H9 (cell line): ENCODE measurements around the gene FHOD1. TPM values are rescaled to one million over a fixed set of nuclear protein-coding genes. Genes with fewer than 3 reads are reported as not detected.

Experiments used
- DNase-seq: peaks from one replicate; pipeline ENCODE4 v3.0.0-alpha.2; 2017
- H2AFZ ChIP-seq: one replicate; pipeline ENCODE4 v1.6.1; 2013; ENCODE audit warnings: mild to moderate bottlenecking, low read length, control low read depth, moderate library complexity
- H2AK5ac ChIP-seq: 2 replicates; pipeline ENCODE4 v1.6.1; 2013; ENCODE audit warnings: low read length, control low read depth, mixed read lengths; ENCODE audit not compliant: insufficient read length
- H2BK120ac ChIP-seq: one replicate; pipeline ENCODE4 v1.6.1; 2013; ENCODE audit warnings: low read depth, mild to moderate bottlenecking, low read length, control low read depth, inconsistent platforms; ENCODE audit not compliant: poor library complexity, severe bottlenecking
- H2BK12ac ChIP-seq: 2 replicates; pipeline ENCODE4 v1.6.1; 2013; ENCODE audit warnings: low read length, control low read depth, mixed read lengths, low read depth; ENCODE audit not compliant: insufficient read length
- H2BK15ac ChIP-seq: 2 replicates; pipeline ENCODE4 v1.6.1; 2013; ENCODE audit warnings: low read depth, low read length, control low read depth
- H2BK20ac ChIP-seq: one replicate; pipeline ENCODE4 v1.6.1; 2013; ENCODE audit warnings: low read depth, mild to moderate bottlenecking, low read length, control low read depth, inconsistent platforms; ENCODE audit not compliant: poor library complexity, severe bottlenecking
- H2BK5ac ChIP-seq: 2 replicates; pipeline ENCODE4 v1.6.1; 2013; ENCODE audit warnings: low read length, control low read depth, mixed read lengths; ENCODE audit not compliant: insufficient read length
- H3K14ac ChIP-seq: 2 replicates; pipeline ENCODE4 v1.6.1; 2013; ENCODE audit warnings: low read length, control low read depth; ENCODE audit not compliant: insufficient read depth
- H3K18ac ChIP-seq: 2 replicates; pipeline ENCODE4 v1.6.1; 2013; ENCODE audit warnings: low read depth, mild to moderate bottlenecking, mixed read lengths, low read length, control low read depth; ENCODE audit not compliant: insufficient read length
- H3K23ac ChIP-seq: 2 replicates; pipeline ENCODE4 v1.6.1; 2013; ENCODE audit warnings: low read length, control low read depth, mixed read lengths, low read depth; ENCODE audit not compliant: insufficient read length
- H3K23me2 ChIP-seq: 2 replicates; pipeline ENCODE4 v1.6.1; 2013; ENCODE audit warnings: low read depth, mild to moderate bottlenecking, mixed read lengths, low read length, control low read depth; ENCODE audit not compliant: insufficient read length, poor library complexity, severe bottlenecking
- H3K27ac ChIP-seq: 2 replicates; pipeline ENCODE4 v1.5.1; 2013; ENCODE audit warnings: low read length, control low read depth, mixed read lengths, low read depth; ENCODE audit not compliant: insufficient read length
- H3K27me3 ChIP-seq: 2 replicates; pipeline ENCODE4 v1.6.1; 2013; ENCODE audit warnings: low read length, control low read depth, inconsistent platforms; ENCODE audit not compliant: insufficient read depth
- H3K4ac ChIP-seq: 2 replicates; pipeline ENCODE4 v1.6.1; 2013; ENCODE audit warnings: low read depth, mild to moderate bottlenecking, control low read depth, inconsistent platforms, low read length, moderate library complexity
- H3K4me1 ChIP-seq: 2 replicates; pipeline ENCODE4 v1.6.1; 2013; ENCODE audit warnings: low read length, control low read depth, inconsistent platforms; ENCODE audit not compliant: insufficient read depth
- H3K4me2 ChIP-seq: 2 replicates; pipeline ENCODE4 v1.6.1; 2013; ENCODE audit warnings: low read length, control low read depth, mixed read lengths; ENCODE audit not compliant: insufficient read length, insufficient read depth
- H3K56ac ChIP-seq: 2 replicates; pipeline ENCODE4 v1.6.1; 2013; ENCODE audit warnings: low read depth, mild to moderate bottlenecking, mixed read lengths, low read length, control low read depth; ENCODE audit not compliant: insufficient read length
- H3K79me1 ChIP-seq: 2 replicates; pipeline ENCODE4 v1.6.1; 2013; ENCODE audit warnings: low read depth, mild to moderate bottlenecking, moderate library complexity, low read length, control low read depth, inconsistent platforms; ENCODE audit not compliant: insufficient read depth, poor library complexity, severe bottlenecking
- H3K79me2 ChIP-seq: 2 replicates; pipeline ENCODE4 v1.6.1; 2013; ENCODE audit warnings: low read length, control low read depth, inconsistent platforms; ENCODE audit not compliant: insufficient read depth
- H3K9ac ChIP-seq: 2 replicates; pipeline ENCODE4 v1.6.1; 2013; ENCODE audit warnings: low read length, control low read depth, mixed read lengths; ENCODE audit not compliant: insufficient read length; ENCODE audit errors: extremely low read depth
- H3K9me3 ChIP-seq: one replicate; pipeline ENCODE4 v1.6.1; 2013; ENCODE audit warnings: low read depth, low read length, inconsistent platforms; ENCODE audit not compliant: control insufficient read depth
- H3T11ph ChIP-seq: one replicate; pipeline ENCODE4 v1.6.1; 2013; ENCODE audit warnings: mild to moderate bottlenecking, low read length, control low read depth, inconsistent platforms
- H4K20me1 ChIP-seq: one replicate; pipeline ENCODE4 v1.6.1; 2013; ENCODE audit not compliant: control insufficient read depth, insufficient read length, insufficient read depth
- H4K5ac ChIP-seq: 2 replicates; pipeline ENCODE4 v1.6.1; 2013; ENCODE audit warnings: low read depth, mild to moderate bottlenecking, mixed read lengths, low read length, control low read depth; ENCODE audit not compliant: insufficient read length
- H4K8ac ChIP-seq: replicated peaks from 2 replicates; pipeline ENCODE4 v1.6.1; 2013; ENCODE audit warnings: low read length, control low read depth, mixed read lengths, low read depth; ENCODE audit not compliant: insufficient read length
- H4K91ac ChIP-seq: 2 replicates; pipeline ENCODE4 v1.6.1; 2013; ENCODE audit warnings: low read depth, mild to moderate bottlenecking, moderate library complexity, mixed read lengths, low read length, control low read depth; ENCODE audit not compliant: insufficient read length
- H3K27ac Mint-ChIP-seq, 3 experiments: 2 replicates in 2 of 3; 3 replicates in 1 of 3; pipeline ENCODE4 v1.8.0; 2020 to 2021; ENCODE audit warnings: mixed read lengths in 3 of 3, mild to moderate bottlenecking in 1 of 3, moderate library complexity in 1 of 3
- H3K27me3 Mint-ChIP-seq: 2 replicates; pipeline ENCODE4 v1.8.0; 2021; ENCODE audit warnings: low read depth, mild to moderate bottlenecking, moderate library complexity, mixed read lengths
- H3K36me3 Mint-ChIP-seq, 3 experiments: 2 replicates in 2 of 3; 3 replicates in 1 of 3; pipeline ENCODE4 v1.8.0; 2020 to 2021; ENCODE audit warnings: low read depth in 3 of 3, mixed read lengths in 3 of 3; ENCODE audit not compliant: insufficient read depth in 1 of 3
- H3K4me1 Mint-ChIP-seq, 2 experiments: 2 replicates each; pipeline ENCODE4 v1.8.0; 2020; ENCODE audit warnings: mixed read lengths in 2 of 2
- H3K4me3 Mint-ChIP-seq, 2 experiments: 2 replicates in 1 of 2; 3 replicates in 1 of 2; pipeline ENCODE4 v1.8.0; 2020 to 2021; ENCODE audit warnings: mild to moderate bottlenecking in 2 of 2, mixed read lengths in 2 of 2, moderate library complexity in 1 of 2
- H3K9me3 Mint-ChIP-seq, 2 experiments: 2 replicates in 1 of 2; 3 replicates in 1 of 2; pipeline ENCODE4 v1.8.0; 2020; ENCODE audit warnings: mild to moderate bottlenecking in 2 of 2, mixed read lengths in 2 of 2, moderate library complexity in 1 of 2
- WGBS: extraction: QIAGEN DNeasy Blood & Tissue Kit; methylation state at CpG from one replicate; pipeline ENCODE4 v1.1.7; 2013; ENCODE audit warnings: missing lambda C conversion rate, low lambda C conversion rate, mixed read lengths; ENCODE audit not compliant: insufficient read length; ENCODE audit errors: extremely low coverage; 5-methylcytosine and 5-hydroxymethylcytosine counted together
- total RNA-seq: library from RNA; stranded (reverse); gene quantifications from 2 replicates; pipeline ENCODE4 v1.2.1, GENCODE V29; 2021
- TF ChIP-seq, protein P1 (sequence below): fragments of 200-600 bp; sonication (generic); conservative IDR thresholded peaks from 3 replicates; pipeline ENCODE4 v1.8.0; 2021; ENCODE audit warnings: antibody characterized with exemption, mild to moderate bottlenecking

FHOD1 gene
- total RNA-seq, 1 experiment from 2014 or later: 67.0 TPM

DNA sequence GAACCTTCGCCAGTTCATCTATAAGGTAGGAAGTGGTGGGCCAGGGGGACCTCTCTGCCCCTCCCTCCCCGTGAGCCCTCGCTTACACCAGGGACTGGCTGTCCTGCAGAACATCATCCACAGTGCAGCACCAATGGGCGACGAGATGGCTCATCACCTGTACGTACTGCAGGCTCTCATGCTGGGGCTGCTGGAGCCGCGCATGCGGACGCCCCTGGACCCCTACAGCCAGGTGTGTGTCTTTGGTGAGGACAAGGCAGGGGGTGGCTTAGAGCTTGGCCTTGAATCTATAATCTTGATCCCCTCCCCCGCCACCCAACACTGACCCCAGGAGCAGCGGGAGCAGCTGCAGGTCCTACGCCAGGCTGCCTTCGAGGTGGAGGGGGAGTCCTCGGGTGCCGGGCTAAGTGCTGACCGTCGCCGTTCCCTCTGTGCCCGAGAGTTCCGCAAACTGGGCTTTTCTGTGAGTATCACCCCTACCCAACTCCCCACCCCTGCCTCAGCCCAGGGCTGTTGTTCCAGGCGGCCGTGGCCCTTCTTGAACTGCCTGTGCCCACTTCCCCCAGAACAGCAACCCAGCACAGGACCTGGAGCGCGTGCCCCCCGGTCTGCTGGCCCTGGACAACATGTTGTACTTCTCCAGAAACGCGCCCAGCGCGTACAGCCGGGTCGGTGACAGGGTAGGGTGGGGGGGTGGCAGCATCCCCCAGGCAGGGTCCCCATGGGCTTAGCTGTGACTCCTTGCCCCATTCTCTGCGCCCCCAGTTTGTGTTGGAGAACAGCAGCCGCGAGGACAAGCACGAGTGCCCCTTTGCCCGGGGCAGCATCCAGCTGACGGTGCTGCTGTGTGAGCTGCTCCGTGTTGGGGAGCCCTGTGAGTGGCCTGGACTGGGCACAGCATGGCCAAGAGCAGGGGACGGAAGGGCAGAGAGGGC is 45.6 kb downstream of the FHOD1 start:
- Histone ChIP-seq H3K14ac (no peak overlapping the region), H3K9me3 (no peaks in the 10 kb centered on the region), H3K4ac (no peak overlapping the region), H3K9ac (no peak overlapping the region), H3K23me2 (no peaks in the 10 kb centered on the region), H3K23ac (no peak overlapping the region), H2BK15ac (no peak overlapping the region), H3K27ac (no peak overlapping the region), H2BK5ac (no peak overlapping the region), H3K4me1 (no peaks in the 10 kb centered on the region), H4K5ac (no peak overlapping the region), H2BK120ac (no peak overlapping the region), H3K79me1 (no peaks in the 10 kb centered on the region), H3K56ac (no peak overlapping the region), H3T11ph (no peak overlapping the region), H2BK20ac (no peak overlapping the region), H3K27me3 (no peaks in the 10 kb centered on the region), H2AFZ (no peak overlapping the region), H2BK12ac (no peak overlapping the region), H4K8ac (no peak overlapping the region), H3K79me2 (no peaks in the 10 kb centered on the region), H4K91ac (no peak overlapping the region), H3K4me2 (no peak overlapping the region), H4K20me1 (no peaks in the 10 kb centered on the region), H3K18ac (no peak overlapping the region), H2AK5ac (no peak overlapping the region)
- H3K4me3 Mint-ChIP-seq: no peak overlapping the region
- DNase-seq: no peak
- no peaks in the 10 kb centered on the region for H3K9me3 Mint-ChIP-seq
- peaks cover 13 to 15% of the 10 kb centered on the region in 2 experiments for H3K4me1 Mint-ChIP-seq
- H3K27ac Mint-ChIP-seq: no peak overlapping the region
- 0 out of 2 replicates have a peak, but pooled peaks cover 3% of the 10 kb centered on the region for H3K27me3 Mint-ChIP-seq
- WGBS: no CpG with 5 or more reads among the region's 40 CpGs
- peaks cover 8 to 44% (median 19%) of the 10 kb centered on the region in 3 experiments; a peak in 6 of 7 replicates for H3K36me3 Mint-ChIP-seq
- TF ChIP-seq, protein P1, sequence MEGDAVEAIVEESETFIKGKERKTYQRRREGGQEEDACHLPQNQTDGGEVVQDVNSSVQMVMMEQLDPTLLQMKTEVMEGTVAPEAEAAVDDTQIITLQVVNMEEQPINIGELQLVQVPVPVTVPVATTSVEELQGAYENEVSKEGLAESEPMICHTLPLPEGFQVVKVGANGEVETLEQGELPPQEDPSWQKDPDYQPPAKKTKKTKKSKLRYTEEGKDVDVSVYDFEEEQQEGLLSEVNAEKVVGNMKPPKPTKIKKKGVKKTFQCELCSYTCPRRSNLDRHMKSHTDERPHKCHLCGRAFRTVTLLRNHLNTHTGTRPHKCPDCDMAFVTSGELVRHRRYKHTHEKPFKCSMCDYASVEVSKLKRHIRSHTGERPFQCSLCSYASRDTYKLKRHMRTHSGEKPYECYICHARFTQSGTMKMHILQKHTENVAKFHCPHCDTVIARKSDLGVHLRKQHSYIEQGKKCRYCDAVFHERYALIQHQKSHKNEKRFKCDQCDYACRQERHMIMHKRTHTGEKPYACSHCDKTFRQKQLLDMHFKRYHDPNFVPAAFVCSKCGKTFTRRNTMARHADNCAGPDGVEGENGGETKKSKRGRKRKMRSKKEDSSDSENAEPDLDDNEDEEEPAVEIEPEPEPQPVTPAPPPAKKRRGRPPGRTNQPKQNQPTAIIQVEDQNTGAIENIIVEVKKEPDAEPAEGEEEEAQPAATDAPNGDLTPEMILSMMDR: no peak
